HFFc6 (cell line): ENCODE results near the gene CHURC1. TPM values are rescaled to one million over a fixed set of nuclear protein-coding genes. Genes with fewer than 3 reads are reported as not detected.
A peak's percentile ranks its signal among the peaks of the same experiment; 100 is the strongest.
"Not testable (repeated sequence)": the region's sequence is repeated elsewhere in the genome, so short reads cannot be mapped to it uniquely, and the experiment has no call there.

Experiments
- DNase-seq: peaks from one replicate; pipeline ENCODE4 v3.0.0-alpha.2; 2018
- H3K27ac Mint-ChIP-seq: 2 replicates; pipeline ENCODE4 v1.8.0; 2020; ENCODE audit warnings: mild to moderate bottlenecking, mixed read lengths
- H3K27me3 Mint-ChIP-seq: 2 replicates; pipeline ENCODE4 v1.8.0; 2021; ENCODE audit warnings: mild to moderate bottlenecking, moderate library complexity, mixed read lengths; ENCODE audit not compliant: insufficient read depth
- H3K36me3 Mint-ChIP-seq: 2 replicates; pipeline ENCODE4 v1.8.0; 2021; ENCODE audit warnings: low read depth, mixed read lengths
- H3K4me1 Mint-ChIP-seq: 2 replicates; pipeline ENCODE4 v1.8.0; 2020; ENCODE audit warnings: low read depth, mixed read lengths
- H3K4me3 Mint-ChIP-seq: 2 replicates; pipeline ENCODE4 v1.8.0; 2020; ENCODE audit warnings: mild to moderate bottlenecking, moderate library complexity, mixed read lengths
- H3K9me3 Mint-ChIP-seq: 2 replicates; pipeline ENCODE4 v1.8.0; 2020; ENCODE audit warnings: mild to moderate bottlenecking, mixed read lengths
- CTCF ChIP-seq: fragments of 200-600 bp; sonication (generic); IDR thresholded peaks from 2 replicates; pipeline ENCODE4 v1.5.0; 2021; ENCODE audit warnings: antibody characterized with exemption, mild to moderate bottlenecking
- total RNA-seq, 6 experiments: library from RNA; stranded (reverse); fragmentation: NEBNext Ultra II Directional; extraction: Animal tissue kit (Norgen Biotek cat#: 25700); gene quantifications; 2 replicates in 1 of 6; 3 replicates in 5 of 6; pipeline ENCODE4 v1.2.3, GENCODE V29; 2021

CHURC1 gene
- total RNA-seq, 6 experiments from 2014 or later = 51.9 to 63.3 (median 59.2) TPM

GRCh38 chr14:64906022-64906421 is 8.2 kb upstream of the CHURC1 start:
- peaks cover 12% of the 10 kb centered on the region for H3K27me3 Mint-ChIP-seq
- no peak overlapping the region for H3K4me3 Mint-ChIP-seq
- no peaks in the 10 kb centered on the region for H3K9me3 Mint-ChIP-seq
- no peak for DNase-seq
- peaks cover 10% of the 10 kb centered on the region; the same call in 1 of the 2 replicates for H3K4me1 Mint-ChIP-seq
- no peak overlapping the region for H3K27ac Mint-ChIP-seq
- no peak for TF ChIP-seq CTCF
- no peaks in the 10 kb centered on the region for H3K36me3 Mint-ChIP-seq

GRCh38 chr14:64910847-64911495 is 3.3 kb upstream of the CHURC1 start:
- DNase-seq = peak; percentile 42
- peaks cover 12% of the 10 kb centered on the region for H3K36me3 Mint-ChIP-seq
- no peaks in the 10 kb centered on the region for H3K9me3 Mint-ChIP-seq
- H3K27me3 Mint-ChIP-seq = peaks cover 4% of the 10 kb centered on the region
- TF ChIP-seq CTCF = peak; percentile 84
- no peak overlapping the region for H3K4me3 Mint-ChIP-seq
- H3K27ac Mint-ChIP-seq = no peak overlapping the region
- peaks cover 23% of the 10 kb centered on the region for H3K4me1 Mint-ChIP-seq

GRCh38 chr14:64912261-64912660 is 2.0 kb upstream of the CHURC1 start:
- Mint-ChIP-seq H3K27ac (no peak overlapping the region), H3K4me3 (no peak overlapping the region), H3K27me3 (peaks cover 2% of the 10 kb centered on the region; the same call in 1 of the 2 replicates), H3K36me3 (peaks cover 15% of the 10 kb centered on the region), H3K9me3 (no peaks in the 10 kb centered on the region), H3K4me1 (peaks cover 25% of the 10 kb centered on the region)
- TF ChIP-seq CTCF = no peak
- no peak for DNase-seq

GRCh38 chr14:64913477-64913876 is 778 bp upstream of the CHURC1 start:
- Mint-ChIP-seq H3K27ac (peak overlapping the region; percentile 95), H3K4me3 (peak overlapping the region; percentile 98), H3K4me1 (peaks cover 37% of the 10 kb centered on the region), H3K36me3 (peaks cover 20% of the 10 kb centered on the region)
- H3K9me3 Mint-ChIP-seq, H3K27me3 Mint-ChIP-seq, DNase-seq: not testable (repeated sequence)

GRCh38 chr14:64915029-64915424 is 772 bp downstream of the CHURC1 start:
- Mint-ChIP-seq H3K27ac (peak overlapping the region; percentile 95), H3K4me1 (peaks cover 51% of the 10 kb centered on the region), H3K27me3 (peaks cover 2% of the 10 kb centered on the region; the same call in 1 of the 2 replicates), H3K9me3 (no peaks in the 10 kb centered on the region), H3K36me3 (peaks cover 20% of the 10 kb centered on the region), H3K4me3 (peak overlapping the region; percentile 98)
- no peak for DNase-seq
- no peak for TF ChIP-seq CTCF

GRCh38 chr14:64915797-64916196 is 1.5 kb downstream of the CHURC1 start:
- no peak for DNase-seq
- Mint-ChIP-seq H3K27me3 (no peaks in the 10 kb centered on the region), H3K36me3 (peaks cover 20% of the 10 kb centered on the region), H3K4me3 (peak overlapping the region; percentile 98), H3K27ac (0 out of 2 replicates have a peak overlapping the region, but pooled peaks have one; percentile 24), H3K9me3 (no peaks in the 10 kb centered on the region), H3K4me1 (peaks cover 59% of the 10 kb centered on the region)
- no peak for TF ChIP-seq CTCF
